Liver (tissue), 9 donors: ENCODE results near the gene SFXN3. TPM values are rescaled to one million over a fixed set of nuclear protein-coding genes. Genes with fewer than 3 reads are reported as not detected.

Source experiments
- DNase-seq: peaks from one replicate; pipeline ENCODE4 v3.0.0-alpha.2; 2017; ENCODE audit warnings: low spot score
- H3K27ac ChIP-seq, 2 donors: one replicate each; pipeline ENCODE4 v1.7.0; 2013; ENCODE audit warnings: inconsistent platforms in 2 of 2, low read length in 2 of 2, control low read depth in 1 of 2, low read depth in 1 of 2, mild to moderate bottlenecking in 1 of 2
- H3K27me3 ChIP-seq, 4 donors: one replicate each; pipeline versions ENCODE4 v1.6.1 to v1.7.0; 2013; ENCODE audit warnings: low read length in 3 of 4, inconsistent platforms in 1 of 4, mild to moderate bottlenecking in 1 of 4, moderate library complexity in 1 of 4; ENCODE audit not compliant: control insufficient read depth in 4 of 4, insufficient read depth in 4 of 4
- H3K36me3 ChIP-seq, 4 donors: one replicate each; pipeline versions ENCODE4 v1.6.1 to v1.7.0; 2013; ENCODE audit warnings: low read length in 3 of 4, mild to moderate bottlenecking in 3 of 4, low read depth in 1 of 4, moderate library complexity in 1 of 4; ENCODE audit not compliant: control insufficient read depth in 4 of 4, insufficient read depth in 3 of 4
- H3K4me1 ChIP-seq, 4 donors: one replicate each; pipeline versions ENCODE4 v1.6.1 to v1.7.0; 2013; ENCODE audit warnings: low read length in 3 of 4, mild to moderate bottlenecking in 3 of 4, moderate library complexity in 1 of 4; ENCODE audit not compliant: control insufficient read depth in 4 of 4, insufficient read depth in 4 of 4
- H3K4me3 ChIP-seq, 3 donors: one replicate each; pipeline versions ENCODE4 v1.6.1 to v1.7.0; 2013; ENCODE audit warnings: low read length in 3 of 3, control low read depth in 1 of 3, low read depth in 1 of 3, mild to moderate bottlenecking in 1 of 3
- H3K9ac ChIP-seq, 2 donors: one replicate each; pipeline ENCODE4 v1.7.0; 2013; ENCODE audit warnings: low read length in 2 of 2, mild to moderate bottlenecking in 2 of 2, moderate library complexity in 2 of 2, control low read depth in 1 of 2, low read depth in 1 of 2
- H3K9me3 ChIP-seq, 4 donors: one replicate each; pipeline versions ENCODE4 v1.6.1 to v1.7.0; 2013; ENCODE audit warnings: low read length in 3 of 4; ENCODE audit not compliant: control insufficient read depth in 4 of 4
- CTCF ChIP-seq: fragments of 150-350 bp; IDR thresholded peaks from 2 replicates; pipeline ENCODE4 v1.5.1; 2017; ENCODE audit warnings: improper control_type of control experiment, low read depth, low read length; ENCODE audit not compliant: missing input control
- EGR1 ChIP-seq, 2 donors: IDR thresholded peaks; 2 replicates each; pipeline ENCODE4 v1.6.1; 2016 to 2018; ENCODE audit warnings: antibody characterized with exemption in 2 of 2, low read depth in 2 of 2
- FOXA1 ChIP-seq: IDR thresholded peaks from 2 replicates; pipeline ENCODE4 v1.6.1; 2016; ENCODE audit warnings: antibody characterized with exemption
- FOXA2 ChIP-seq: IDR thresholded peaks from 2 replicates; pipeline ENCODE4 v1.6.1; 2016; ENCODE audit warnings: antibody characterized with exemption
- GABPA ChIP-seq, 2 donors: IDR thresholded peaks in 1 of 2; conservative IDR thresholded peaks in 1 of 2; 2 replicates each; pipeline ENCODE4 v1.6.1; 2016; ENCODE audit warnings: antibody characterized with exemption in 2 of 2, mild to moderate bottlenecking in 1 of 2, moderate library complexity in 1 of 2
- HNF4A ChIP-seq, 2 donors: conservative IDR thresholded peaks; 2 replicates each; pipeline ENCODE4 v1.6.1; 2016; ENCODE audit warnings: antibody characterized with exemption in 2 of 2, mild to moderate bottlenecking in 2 of 2
- HNF4G ChIP-seq: IDR thresholded peaks from 2 replicates; pipeline ENCODE4 v1.6.1; 2016; ENCODE audit warnings: antibody characterized with exemption
- JUND ChIP-seq, 2 donors: IDR thresholded peaks; 2 replicates each; pipeline ENCODE4 v1.6.1; 2016; ENCODE audit warnings: antibody characterized with exemption in 2 of 2
- NR2F2 ChIP-seq: IDR thresholded peaks from 2 replicates; pipeline ENCODE4 v1.6.1; 2016; ENCODE audit warnings: antibody characterized with exemption
- RAD21 ChIP-seq, 2 donors: IDR thresholded peaks; 2 replicates each; pipeline ENCODE4 v1.6.1; 2016; ENCODE audit warnings: antibody characterized with exemption in 2 of 2, mild to moderate bottlenecking in 2 of 2
- RXRA ChIP-seq, 2 donors: IDR thresholded peaks; 2 replicates each; pipeline ENCODE4 v1.6.1; 2017 to 2018; ENCODE audit warnings: antibody characterized with exemption in 2 of 2, mild to moderate bottlenecking in 1 of 2
- SP1 ChIP-seq: IDR thresholded peaks from 2 replicates; pipeline ENCODE4 v1.6.1; 2018; ENCODE audit warnings: antibody characterized with exemption, mild to moderate bottlenecking
- TAF1 ChIP-seq: conservative IDR thresholded peaks from 2 replicates; pipeline ENCODE4 v1.6.1; 2016; ENCODE audit warnings: antibody characterized with exemption, mild to moderate bottlenecking
- YY1 ChIP-seq: IDR thresholded peaks from 2 replicates; pipeline ENCODE4 v1.6.1; 2016; ENCODE audit warnings: antibody characterized with exemption, mild to moderate bottlenecking
- WGBS: extraction: QIAGEN DNeasy Blood & Tissue Kit; methylation state at CpG from one replicate; pipeline ENCODE4 v1.1.7; 2013; 5-methylcytosine and 5-hydroxymethylcytosine counted together
- polyA plus RNA-seq, 2 donors: library from polyadenylated mRNA; stranded (reverse) in 1 of 2; unstranded in 1 of 2; fragments of 200-250 nt in 1 of 2; fragments of >200 nt in 1 of 2; fragmentation: Nextera tagmentation in 1 of 2; extraction: Ambion mirVana in 1 of 2; gene quantifications; one replicate each; pipeline versions ENCODE4 v1.2.1 to v1.2.3, GENCODE V29; 2013 to 2015
- total RNA-seq, 2 donors: library from RNA; depleted of rRNA; stranded (reverse); fragments of >200 nt; gene quantifications; one replicate each; pipeline ENCODE4 v1.2.3, GENCODE V29; 2014
- TF ChIP-seq, protein P1 (sequence below): IDR thresholded peaks from 2 replicates; pipeline ENCODE4 v1.6.1; 2016; ENCODE audit warnings: antibody characterized with exemption
- TF ChIP-seq, protein P2 (sequence below): IDR thresholded peaks from 2 replicates; pipeline ENCODE4 v1.6.1; 2016; ENCODE audit warnings: antibody characterized with exemption
- TF ChIP-seq, protein P3 (sequence below): IDR thresholded peaks from 2 replicates; pipeline ENCODE4 v1.6.1; 2016; ENCODE audit warnings: antibody characterized with exemption, mild to moderate bottlenecking
- donor health status: healthy.
- donor health status: healthy.
- donor health status: healthy.
- donor health status: healthy.
- donor health status: healthy.

Gene SFXN3
- total and polyA plus RNA-seq, 4 donors = 1.7 to 11.1 (median 6.3) TPM

GRCh38 chr10:100982916-100983830, 47.9 kb upstream of the SFXN3 start:
- H3K4me1 ChIP-seq = peaks cover 3 to 27% (median 24%) of the 10 kb centered on the region in 4 donors
- WGBS = 96% methylated on average over 24 of the region's 24 CpGs
- no peaks in the 10 kb centered on the region for H3K27me3 ChIP-seq
- no peak for DNase-seq
- no peak overlapping the region for H3K27ac ChIP-seq
- H3K4me3 ChIP-seq = no peak overlapping the region
- no peak for TF ChIP-seq YY1
- TF ChIP-seq, protein P1, sequence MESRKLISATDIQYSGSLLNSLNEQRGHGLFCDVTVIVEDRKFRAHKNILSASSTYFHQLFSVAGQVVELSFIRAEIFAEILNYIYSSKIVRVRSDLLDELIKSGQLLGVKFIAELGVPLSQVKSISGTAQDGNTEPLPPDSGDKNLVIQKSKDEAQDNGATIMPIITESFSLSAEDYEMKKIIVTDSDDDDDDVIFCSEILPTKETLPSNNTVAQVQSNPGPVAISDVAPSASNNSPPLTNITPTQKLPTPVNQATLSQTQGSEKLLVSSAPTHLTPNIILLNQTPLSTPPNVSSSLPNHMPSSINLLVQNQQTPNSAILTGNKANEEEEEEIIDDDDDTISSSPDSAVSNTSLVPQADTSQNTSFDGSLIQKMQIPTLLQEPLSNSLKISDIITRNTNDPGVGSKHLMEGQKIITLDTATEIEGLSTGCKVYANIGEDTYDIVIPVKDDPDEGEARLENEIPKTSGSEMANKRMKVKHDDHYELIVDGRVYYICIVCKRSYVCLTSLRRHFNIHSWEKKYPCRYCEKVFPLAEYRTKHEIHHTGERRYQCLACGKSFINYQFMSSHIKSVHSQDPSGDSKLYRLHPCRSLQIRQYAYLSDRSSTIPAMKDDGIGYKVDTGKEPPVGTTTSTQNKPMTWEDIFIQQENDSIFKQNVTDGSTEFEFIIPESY = no peak
- no peak for TF ChIP-seq RAD21 (IDR thresholded peaks at IDR 0.05)
- TF ChIP-seq HNF4A (conservative IDR thresholded peaks at IDR 0.05) = no peak
- TF ChIP-seq, protein P2, sequence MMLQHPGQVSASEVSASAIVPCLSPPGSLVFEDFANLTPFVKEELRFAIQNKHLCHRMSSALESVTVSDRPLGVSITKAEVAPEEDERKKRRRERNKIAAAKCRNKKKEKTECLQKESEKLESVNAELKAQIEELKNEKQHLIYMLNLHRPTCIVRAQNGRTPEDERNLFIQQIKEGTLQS = no peak
- TF ChIP-seq GABPA (IDR thresholded peaks at IDR 0.05 in 1 of 2, conservative IDR thresholded peaks at IDR 0.05 in 1 of 2) = no peak
- no peak for TF ChIP-seq FOXA1
- TF ChIP-seq CTCF = no peak
- TF ChIP-seq SP1 = no peak
- TF ChIP-seq, protein P3, sequence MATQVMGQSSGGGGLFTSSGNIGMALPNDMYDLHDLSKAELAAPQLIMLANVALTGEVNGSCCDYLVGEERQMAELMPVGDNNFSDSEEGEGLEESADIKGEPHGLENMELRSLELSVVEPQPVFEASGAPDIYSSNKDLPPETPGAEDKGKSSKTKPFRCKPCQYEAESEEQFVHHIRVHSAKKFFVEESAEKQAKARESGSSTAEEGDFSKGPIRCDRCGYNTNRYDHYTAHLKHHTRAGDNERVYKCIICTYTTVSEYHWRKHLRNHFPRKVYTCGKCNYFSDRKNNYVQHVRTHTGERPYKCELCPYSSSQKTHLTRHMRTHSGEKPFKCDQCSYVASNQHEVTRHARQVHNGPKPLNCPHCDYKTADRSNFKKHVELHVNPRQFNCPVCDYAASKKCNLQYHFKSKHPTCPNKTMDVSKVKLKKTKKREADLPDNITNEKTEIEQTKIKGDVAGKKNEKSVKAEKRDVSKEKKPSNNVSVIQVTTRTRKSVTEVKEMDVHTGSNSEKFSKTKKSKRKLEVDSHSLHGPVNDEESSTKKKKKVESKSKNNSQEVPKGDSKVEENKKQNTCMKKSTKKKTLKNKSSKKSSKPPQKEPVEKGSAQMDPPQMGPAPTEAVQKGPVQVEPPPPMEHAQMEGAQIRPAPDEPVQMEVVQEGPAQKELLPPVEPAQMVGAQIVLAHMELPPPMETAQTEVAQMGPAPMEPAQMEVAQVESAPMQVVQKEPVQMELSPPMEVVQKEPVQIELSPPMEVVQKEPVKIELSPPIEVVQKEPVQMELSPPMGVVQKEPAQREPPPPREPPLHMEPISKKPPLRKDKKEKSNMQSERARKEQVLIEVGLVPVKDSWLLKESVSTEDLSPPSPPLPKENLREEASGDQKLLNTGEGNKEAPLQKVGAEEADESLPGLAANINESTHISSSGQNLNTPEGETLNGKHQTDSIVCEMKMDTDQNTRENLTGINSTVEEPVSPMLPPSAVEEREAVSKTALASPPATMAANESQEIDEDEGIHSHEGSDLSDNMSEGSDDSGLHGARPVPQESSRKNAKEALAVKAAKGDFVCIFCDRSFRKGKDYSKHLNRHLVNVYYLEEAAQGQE = no peak
- TF ChIP-seq HNF4G = no peak
- no peak for TF ChIP-seq RXRA (IDR thresholded peaks at IDR 0.05)
- no peak for TF ChIP-seq FOXA2
- TF ChIP-seq JUND (IDR thresholded peaks at IDR 0.05) = no peak
- no peak for TF ChIP-seq TAF1
- TF ChIP-seq EGR1 (IDR thresholded peaks at IDR 0.05; ENCODE audit: low read depth in 2 of 2) = no peak
- TF ChIP-seq NR2F2 = no peak
- no peaks in the 10 kb centered on the region for H3K9me3 ChIP-seq
- no peak overlapping the region for H3K9ac ChIP-seq
- peaks cover 6 to 41% (median 24%) of the 10 kb centered on the region in 4 donors for H3K36me3 ChIP-seq
